HG03175 (cell line): ENCODE measurements around the gene HTR4.

ENCODE experiments used
- ATAC-seq: cut with Tn5 transposase; IDR thresholded peaks from one replicate; pipeline ENCODE4 v1.9.1; 2021; ENCODE audit warnings: mild to moderate bottlenecking, moderate library complexity; ENCODE audit not compliant: unreplicated experiment

The HTR4 gene

GRCh38 chr5:148665431-148665830 lies 11.1 kb upstream of the HTR4 start:
- no peak for ATAC-seq

GRCh38 chr5:148663509-148663908 lies 9.2 kb upstream of the HTR4 start:
- no peak for ATAC-seq

DNA sequence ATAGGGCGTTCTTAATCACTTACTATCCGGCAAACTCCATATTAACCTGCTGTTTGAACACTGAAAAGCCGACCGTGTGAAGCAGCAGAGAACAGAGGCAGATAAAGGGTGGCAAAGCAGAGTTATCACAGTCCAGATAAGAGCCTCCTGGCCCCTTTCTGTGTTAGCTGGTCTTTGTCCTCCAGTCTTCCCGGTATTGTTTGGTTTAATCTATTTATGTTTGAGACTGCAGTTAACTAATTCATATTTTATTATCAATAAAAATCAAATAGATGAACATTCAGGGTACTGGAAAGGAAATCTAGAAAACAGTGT lies 6.0 kb upstream of the HTR4 start:
- ATAC-seq = no peak

DNA sequence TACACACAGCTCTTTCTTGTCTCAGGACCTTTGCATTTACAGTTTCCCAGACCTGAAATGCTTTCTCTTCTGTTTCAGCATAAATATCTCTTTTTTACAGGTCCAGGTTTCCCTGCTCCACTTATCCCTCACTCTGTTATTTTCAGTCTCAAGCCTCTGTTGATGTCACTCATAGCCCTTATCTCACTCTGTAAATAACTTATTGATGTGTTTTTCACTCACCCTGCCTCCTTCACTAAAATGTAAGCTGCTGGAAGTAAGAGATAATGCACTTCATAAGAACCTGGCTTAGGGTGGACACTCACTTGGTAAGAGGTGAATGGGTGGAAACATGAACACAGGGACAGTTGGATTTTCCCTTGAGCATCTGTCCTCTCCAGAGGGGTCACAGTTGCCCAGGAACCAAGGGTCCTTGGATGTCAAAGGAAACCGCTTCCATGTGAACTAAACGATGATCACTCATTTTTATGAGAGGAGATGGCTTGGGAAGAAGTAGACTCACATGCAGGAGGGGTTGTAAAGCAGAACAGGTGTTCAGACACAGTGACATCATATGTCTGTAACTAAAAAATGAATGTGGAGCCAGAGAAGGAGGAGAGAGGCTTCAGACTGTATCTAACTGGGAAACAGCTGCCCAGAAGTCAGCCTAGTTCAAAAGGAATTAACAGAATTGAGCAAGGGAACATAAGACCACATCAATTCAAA lies 5.5 kb upstream of the HTR4 start:
- no peak for ATAC-seq

DNA sequence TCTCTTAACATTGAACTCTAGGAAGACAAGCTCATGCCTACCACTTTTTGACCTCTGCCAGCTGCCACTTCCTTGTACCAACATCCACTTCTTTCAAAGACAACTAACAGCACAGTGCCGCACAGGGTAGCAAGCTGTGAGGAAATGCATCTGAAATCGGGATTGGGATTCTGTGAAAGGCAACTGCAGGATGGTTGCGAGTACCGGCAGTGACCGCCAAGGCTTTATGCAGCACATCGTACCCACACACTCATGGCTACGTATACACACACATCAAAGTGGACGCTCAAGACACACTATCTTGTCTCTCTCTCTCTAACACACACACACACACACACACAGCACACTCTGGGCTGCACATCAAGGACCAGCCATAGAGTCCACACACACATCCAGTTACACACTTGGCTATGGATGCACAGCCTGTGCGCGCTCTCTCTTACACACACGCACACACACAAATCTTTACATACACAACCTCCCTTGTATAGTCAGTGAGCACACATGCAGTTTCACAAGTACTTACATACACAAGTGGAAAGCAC lies 964 bp downstream of the HTR4 start:
- no peak for ATAC-seq

DNA sequence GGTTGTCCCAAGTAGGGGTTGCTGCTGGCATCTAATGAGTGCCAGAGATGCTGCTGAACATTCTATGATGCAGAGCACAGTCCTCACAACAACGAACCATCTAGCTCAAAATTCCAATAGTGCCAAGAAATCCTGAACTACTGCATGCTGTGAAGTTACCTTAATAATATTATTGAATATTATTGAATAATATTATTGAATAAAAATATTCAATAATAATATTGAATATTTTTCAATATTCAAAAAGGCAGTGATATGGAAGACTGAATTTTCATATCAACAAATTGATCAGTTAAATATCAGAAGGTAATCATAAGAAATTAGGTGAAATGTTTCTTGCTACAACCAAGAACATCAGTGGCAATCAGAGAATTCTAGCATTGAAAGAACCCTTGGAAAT lies 2.8 kb downstream of the HTR4 start:
- no peak for ATAC-seq

DNA sequence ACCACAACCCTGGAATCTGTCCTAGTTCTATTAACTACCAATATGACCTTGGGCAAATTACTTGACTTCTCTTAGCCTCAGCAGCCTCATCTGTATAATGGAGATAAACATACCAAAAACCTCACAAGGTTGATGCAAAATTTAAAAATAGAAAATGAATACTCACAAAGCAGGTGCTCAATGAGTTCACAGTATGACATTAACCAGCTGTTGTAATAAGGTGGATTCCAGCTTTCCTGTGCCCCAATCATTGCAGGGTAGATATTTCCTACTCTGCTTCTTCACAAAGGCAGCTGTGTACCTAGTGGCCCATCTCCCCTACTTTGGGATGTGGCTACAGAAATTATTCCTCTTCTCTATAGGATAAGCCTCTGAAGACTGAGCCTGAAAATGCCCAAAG lies 8.8 kb downstream of the HTR4 start:
- no peak for ATAC-seq

GRCh38 chr5:148641735-148642134 lies 12.6 kb downstream of the HTR4 start:
- ATAC-seq = no peak

DNA sequence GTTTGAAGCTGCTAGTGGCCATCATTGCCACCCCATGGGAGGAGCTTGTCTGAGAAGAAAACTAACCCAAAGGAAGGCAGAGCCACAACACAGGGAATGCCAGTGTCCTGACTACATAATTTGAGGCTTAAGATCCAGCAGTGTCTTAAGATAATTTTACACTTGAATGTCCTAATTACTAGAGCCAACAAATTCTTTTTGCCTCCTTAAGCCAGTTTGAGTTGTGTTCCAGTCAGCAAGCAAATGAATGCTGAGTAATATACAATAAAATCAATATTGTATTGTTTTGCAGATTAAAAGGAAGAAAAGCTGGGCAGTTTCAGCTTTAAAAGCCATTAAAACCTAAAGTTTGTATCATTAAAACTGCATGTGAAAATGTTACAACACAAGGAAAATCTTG lies 13.9 kb downstream of the HTR4 start:
- no peak for ATAC-seq

DNA sequence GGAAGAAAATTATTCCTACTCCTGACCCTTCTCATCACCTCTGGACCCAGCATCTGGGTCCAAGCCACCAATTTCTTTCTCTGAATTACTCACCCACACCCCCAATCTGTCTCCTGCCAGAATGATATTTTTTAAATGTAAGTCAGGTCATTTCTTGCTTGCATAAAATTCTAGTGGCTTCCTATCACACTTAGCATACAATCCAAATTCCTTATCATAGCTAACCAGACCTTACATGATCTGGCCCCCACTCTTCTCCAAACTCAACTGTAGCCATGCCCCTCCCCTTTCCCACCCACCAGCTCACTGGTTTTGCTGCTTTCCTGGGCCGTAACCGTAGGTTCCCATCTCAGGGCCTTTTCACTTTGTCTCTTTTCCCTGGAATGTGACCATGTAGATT lies 15.2 kb downstream of the HTR4 start:
- ATAC-seq = no peak

- ATAC-seq = no peak
Measured at GRCh38 chr5:148636353-148636752, 18.0 kb downstream of the HTR4 start.

DNA sequence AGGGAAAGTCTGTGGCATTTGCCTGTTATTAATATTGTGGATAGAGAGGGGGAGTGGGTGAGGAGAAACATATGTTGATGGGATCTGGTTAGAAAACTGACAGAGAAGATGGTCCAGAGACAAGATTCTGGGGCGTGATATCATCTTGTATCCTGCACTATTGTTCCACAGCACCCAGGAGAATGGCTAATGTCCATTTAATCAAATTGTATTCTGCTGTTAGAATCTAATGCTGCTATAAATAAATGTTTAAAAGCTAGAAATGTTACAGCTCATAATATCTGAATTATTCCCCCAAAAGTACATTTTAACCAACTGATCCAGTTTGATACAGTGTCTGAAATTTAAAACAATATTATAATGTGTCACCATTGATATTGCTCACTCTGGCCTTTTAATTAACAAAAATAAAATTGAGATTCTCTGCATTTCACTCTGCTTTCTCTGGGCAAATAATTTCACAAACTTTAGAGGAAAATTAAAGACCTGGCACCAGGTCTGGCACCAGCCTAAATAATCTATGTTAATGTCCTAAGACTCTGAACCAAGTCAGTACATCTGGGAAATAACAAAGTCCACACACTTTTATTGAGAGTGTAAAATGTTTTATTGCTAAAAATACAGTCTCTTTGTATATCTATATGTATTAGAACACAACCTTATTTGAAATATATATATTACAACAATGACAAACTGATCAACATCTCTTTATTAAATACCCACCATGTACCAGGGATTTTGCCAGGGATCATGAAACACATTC lies 18.8 kb downstream of the HTR4 start:
- ATAC-seq = no peak

GRCh38 chr5:148633067-148633377 lies 21.3 kb downstream of the HTR4 start:
- no peak for ATAC-seq

DNA sequence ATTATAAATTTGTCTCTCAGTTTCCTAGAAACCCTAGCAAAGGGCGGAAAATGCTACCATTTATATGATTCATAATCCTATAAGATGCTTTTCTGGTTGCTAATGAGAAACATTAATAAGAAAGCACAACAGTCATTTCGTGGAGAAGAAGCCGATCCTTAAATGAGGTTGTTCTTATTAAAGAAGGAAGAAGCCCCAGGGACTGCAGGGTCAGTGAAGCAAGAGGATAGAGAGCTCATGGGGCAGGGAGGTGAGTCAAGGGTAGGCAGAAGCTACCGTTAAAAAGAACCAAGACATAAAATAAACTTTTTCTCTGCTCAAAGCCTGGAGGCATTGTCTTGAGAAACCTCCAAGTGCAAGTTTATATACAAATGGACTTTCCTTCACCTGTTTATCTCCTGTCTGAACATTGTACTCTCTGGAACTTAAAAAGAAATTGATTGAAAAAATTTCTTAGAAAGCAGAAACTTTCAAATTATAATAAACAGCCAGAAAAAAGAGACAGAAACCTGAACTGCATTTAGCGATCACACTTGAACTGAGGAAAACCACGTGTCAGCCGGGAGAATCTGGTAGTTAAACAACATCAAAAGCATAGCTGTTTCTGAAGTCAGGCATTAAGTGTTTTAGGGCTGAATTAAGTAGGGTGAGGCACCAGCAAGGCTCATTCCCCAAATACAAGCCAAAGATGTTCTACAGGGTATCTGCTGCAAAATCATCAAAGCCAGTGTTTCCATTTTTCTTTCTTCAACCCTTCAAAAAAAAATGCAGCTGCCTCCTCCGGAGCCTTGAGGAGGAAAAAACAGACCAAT lies 21.9 kb downstream of the HTR4 start:
- ATAC-seq = no peak

- ATAC-seq = no peak
Measured at GRCh38 chr5:148626986-148627385, 27.3 kb downstream of the HTR4 start.

- ATAC-seq = no peak
Measured at GRCh38 chr5:148626081-148626613, 28.2 kb downstream of the HTR4 start.

GRCh38 chr5:148625250-148625649 lies 29.1 kb downstream of the HTR4 start:
- no peak for ATAC-seq

GRCh38 chr5:148623741-148624140 lies 30.6 kb downstream of the HTR4 start:
- ATAC-seq = no peak

DNA sequence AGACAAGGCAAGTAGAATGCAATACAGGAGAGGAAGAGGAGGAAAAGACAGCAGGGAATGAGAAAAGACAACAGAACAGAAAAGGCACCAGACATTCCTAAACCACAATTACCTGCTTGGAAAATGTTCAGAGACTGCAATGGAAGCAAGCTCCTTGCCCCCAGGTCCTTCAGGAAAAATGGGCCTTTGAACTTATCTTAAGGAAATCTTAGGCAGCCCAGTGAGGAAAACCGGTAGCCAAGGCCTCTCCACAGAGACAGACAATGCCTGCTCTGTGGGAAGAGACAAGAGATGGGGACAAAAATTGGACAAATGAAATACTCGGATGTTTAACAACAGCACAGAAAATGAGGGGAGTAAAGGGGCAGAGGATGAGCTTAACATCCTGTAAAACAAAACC lies 31.2 kb downstream of the HTR4 start:
- no peak for ATAC-seq

DNA sequence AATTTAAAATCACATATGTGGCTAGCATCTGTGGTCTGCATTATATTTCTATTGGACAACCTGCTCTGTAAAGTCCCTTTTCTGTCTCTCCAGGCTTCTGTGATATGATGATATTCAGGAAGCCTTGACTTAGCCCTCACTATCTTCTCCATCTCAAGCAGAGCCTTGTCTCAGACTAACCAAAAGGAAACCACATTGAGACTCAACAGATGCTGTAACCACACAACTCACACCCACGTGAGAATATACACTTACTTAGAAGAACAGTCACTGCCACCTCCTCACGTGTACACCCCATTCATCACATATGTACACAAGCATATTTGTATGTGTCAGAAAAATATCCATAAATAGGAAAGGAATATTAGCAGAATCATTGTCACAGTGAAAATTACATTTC lies 33.6 kb downstream of the HTR4 start:
- ATAC-seq = no peak

- no peak for ATAC-seq
Measured at GRCh38 chr5:148620091-148620490, 34.2 kb downstream of the HTR4 start.

- ATAC-seq = no peak
Measured at GRCh38 chr5:148619484-148619883, 34.8 kb downstream of the HTR4 start.
